GM21423 (cell line): ENCODE measurements around the gene GABRG3.

Experiments used
- ATAC-seq: cut with Tn5 transposase; IDR thresholded peaks from one replicate; pipeline ENCODE4 v1.9.1; 2021; ENCODE audit warnings: mild to moderate bottlenecking, moderate library complexity; ENCODE audit not compliant: unreplicated experiment

The GABRG3 gene

DNA sequence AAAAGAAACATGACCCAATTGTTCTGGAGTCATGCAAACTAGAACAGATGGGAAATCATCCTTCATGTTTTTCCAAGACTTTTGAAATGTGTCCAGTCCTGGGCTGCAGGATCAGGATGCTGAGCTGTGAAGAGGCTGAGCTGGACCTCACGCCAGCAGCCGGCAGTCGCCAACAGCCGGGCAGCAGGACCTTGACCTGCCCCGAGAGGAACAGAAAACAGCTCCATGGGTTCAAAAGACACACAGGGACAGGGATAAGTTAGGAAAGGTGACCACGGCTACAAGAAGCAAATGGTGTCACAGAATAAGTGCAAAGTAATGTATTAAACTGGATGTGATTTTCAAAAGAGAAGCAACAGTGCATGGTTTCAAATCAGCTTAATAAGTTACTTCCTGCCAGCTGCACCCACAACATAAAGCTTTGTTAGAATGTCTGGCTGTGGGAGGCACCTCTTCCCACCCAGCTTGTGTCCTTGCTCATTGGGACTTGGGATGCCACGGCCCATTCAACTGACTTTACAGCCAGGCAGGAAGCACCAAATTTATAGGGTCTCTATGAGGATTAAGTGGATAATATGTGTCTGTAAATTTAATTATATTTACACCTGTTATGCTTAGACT, 266.4 kb downstream of the GABRG3 start:
- no peak for ATAC-seq

DNA sequence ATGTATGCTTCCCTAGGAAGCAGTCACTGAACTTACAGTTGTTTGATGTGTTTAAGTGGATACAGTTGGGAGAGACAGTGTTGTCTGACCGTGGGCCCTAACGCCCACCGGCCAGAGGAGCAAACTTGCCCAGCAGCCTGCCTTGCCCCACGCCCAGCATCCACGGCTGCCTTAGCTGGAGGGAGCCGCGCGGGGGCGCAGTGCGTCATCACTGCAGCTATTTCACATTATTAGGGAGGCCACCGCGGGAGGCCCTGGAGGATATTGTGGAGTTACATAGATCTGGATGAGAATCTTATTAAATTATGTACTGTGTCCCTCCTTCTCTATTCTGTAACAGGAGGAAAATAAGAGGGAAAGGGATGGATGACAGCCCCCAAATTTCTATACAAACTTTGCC, 267.2 kb downstream of the GABRG3 start:
- ATAC-seq = no peak

DNA sequence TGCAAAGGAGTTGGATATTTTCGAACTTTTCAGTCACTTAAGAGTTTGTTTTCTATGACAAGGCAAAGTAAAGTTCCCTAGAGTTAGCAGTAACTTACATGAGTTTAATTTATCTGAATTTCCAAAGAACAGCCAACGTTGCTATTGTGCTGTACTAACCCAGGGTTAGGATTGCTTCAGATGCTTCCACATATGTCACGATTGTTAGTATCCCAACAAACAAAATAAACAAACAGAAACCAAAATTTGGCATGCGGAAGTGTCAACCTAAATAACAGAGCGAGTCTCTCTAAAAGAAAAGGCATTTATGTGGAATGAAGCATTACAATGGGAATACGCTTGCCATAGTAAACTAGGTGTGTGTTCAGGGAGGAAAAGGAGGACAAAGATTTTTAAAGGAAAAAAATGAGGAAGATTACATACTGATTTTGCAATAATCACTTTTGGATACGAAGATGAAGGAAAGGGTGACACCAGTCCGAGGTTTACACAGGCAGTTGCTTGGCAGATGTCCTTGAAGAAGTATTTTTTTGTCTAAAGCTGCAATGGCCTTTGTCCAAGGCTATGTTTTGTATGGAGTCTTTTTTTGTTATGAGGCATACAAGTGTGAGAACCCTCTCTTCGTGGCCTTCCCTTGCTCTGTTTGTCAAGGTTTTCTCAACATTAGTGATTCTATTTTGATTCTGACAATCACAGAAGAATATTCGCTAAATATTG, 267.9 kb downstream of the GABRG3 start:
- no peak for ATAC-seq

DNA sequence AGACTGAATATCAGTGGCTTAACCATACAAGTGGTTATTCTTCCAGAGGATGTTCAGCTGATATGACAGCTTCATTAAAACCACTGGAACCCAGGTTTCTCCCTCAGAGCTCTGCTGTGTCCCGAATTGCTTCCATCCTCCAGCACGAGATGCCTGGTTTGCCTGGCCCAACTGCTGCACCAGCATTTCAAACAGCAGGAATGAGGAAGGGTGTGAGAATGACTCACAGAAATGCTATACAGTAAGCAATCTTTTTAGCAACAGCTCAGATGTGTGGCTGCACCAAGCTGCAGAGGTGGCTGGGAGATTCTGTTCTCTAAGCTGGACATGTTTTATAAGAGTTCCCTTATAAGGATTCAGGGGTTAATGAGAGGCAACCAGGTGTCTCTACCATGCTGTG, 271.0 kb downstream of the GABRG3 start:
- no peak for ATAC-seq

DNA sequence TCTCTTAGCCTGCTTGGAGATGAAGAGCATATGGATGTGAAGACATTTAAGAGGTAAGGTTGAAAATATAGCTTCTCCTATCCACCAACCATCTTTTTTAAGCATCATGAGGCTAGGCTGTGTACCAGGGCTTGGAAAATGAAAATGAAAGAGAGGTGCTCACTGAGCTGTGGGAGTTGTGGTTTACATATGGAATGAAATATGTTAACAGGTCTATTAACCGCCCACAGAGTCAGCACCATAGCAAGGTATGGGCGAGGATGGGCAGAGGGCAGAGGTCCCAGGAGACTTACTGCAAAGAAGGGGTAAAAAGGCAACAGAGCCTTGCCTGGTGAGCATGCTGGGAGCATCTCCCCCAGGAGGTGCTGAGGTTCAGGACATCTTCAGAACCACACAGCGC, 273.1 kb downstream of the GABRG3 start:
- ATAC-seq = peak; percentile 77

DNA sequence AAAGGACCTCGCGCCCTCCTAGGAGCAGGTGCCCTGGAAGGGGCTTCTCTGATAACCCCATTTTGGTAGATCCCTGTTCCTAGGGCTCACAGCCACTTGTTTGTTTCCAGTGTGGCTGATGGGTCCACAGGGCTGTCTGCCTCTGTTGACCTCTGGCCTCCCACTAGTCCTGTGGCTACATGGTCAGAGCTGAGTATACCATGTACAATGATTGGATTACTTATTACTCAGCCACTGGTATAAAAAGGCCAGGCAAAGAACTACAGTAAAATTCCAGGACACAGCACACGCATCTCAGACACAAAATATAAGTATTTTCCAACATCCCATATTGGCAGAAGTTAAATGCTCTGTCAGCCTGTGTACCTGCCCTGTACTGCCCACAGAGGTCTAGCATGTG, 277.3 kb downstream of the GABRG3 start:
- no peak for ATAC-seq

DNA sequence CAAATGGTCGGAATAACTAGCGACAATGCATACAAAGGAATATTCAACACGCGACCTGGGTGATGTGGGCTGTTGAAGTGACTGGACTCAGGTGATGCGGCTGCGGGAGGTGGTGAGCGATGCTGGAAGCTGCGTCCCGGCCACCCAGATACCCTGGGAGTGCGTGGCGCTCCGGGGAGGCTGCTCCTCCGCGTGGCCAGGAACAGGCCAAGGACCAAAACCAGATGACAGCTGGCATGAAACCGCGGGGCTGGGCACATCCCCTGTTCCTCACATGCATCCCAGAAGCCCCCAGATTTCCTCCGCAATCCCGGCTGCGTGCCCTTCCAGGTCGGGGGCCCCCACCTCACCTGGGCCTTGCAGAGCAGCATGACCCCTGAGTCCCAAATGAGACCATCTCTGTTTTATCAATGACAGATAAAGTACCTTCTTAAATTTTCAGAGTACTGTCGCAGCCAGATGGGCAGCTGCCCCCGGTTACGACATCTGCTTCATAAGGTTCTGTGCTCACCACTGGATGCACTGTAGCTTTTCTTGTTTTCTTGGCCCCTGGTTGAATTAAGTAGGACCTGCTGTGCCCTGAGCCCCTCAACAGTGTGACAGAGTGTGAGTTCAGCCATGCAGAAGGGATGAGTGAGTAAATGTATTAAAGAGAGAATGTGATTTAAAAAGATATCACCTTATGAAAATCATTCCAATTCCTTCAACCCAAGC, 278.2 kb downstream of the GABRG3 start:
- no peak for ATAC-seq

DNA sequence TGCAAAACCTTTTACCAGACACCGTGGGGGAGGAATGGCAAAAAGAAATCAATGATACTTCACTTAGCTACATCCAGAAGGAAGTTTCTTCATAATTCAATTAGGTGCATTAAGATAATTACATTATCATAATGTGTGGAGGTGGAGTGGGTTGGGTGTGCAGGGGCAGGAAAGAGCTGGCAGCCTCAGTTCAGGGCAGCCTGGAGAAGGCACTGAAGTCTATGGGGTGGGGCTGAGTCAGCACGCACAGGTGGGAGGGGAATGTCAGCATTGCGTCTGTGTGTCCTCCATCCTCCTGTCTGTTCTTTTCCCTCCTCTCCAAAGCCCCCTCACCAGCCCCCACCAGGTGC, 278.8 kb downstream of the GABRG3 start:
- ATAC-seq = no peak

DNA sequence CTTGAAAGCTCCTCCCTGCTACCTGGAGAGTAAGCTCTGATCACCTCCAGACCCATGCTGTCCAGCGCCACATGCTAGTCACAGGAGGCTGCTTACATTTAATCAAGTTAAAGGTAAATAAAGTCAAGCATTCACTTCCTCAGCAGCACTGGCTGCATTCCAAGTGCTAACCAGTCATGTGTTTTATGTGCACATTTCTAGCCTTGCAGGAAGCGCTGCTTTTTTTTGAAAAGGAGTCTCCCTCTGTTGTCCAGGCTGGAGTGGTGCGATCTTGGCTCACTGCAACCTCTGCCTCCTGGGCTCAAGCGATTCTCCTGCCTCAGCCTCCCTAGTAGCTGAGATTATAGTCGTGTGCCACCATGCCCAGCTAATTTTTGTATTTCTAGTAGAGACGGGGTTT, 279.2 kb downstream of the GABRG3 start:
- no peak for ATAC-seq

DNA sequence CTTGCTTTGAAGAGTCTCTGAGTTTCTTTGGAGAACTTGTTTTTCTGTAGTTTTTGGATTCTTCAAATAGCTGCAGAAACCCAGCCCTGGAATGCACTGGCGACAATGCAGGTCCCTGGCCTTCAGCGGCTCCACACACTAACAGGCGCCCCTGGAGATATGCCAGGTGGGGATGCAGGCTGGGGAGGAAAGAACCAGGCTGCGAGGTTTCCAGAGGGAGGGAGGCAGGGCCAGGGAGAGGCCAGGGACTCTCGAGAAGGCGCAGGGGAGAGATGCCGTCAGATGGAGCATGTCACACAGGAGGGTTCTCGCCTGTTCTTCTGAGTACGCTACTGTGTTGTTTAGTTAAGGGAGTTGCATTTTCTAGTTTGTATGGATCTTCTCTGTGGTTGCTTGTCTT, 283.1 kb downstream of the GABRG3 start:
- no peak for ATAC-seq

DNA sequence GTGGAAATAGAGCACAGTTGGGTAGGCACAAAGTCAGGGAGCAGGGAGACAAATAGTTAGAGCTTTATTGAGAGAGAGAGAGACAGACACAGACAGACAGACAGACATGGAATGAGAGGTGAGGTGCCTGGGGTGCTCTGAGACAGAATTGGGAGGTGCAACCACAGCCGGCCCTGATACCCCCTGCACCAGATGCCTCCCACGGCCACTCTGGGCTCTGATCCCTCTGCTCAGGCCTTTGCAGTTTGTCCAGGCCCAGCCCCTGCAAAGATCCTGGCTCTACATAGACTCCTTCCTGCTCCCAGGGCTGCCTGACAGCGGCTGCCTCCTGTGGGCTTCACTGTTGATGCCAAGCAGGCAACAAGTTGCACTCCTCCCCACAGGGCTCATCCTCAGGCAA, 283.8 kb downstream of the GABRG3 start:
- ATAC-seq = no peak

DNA sequence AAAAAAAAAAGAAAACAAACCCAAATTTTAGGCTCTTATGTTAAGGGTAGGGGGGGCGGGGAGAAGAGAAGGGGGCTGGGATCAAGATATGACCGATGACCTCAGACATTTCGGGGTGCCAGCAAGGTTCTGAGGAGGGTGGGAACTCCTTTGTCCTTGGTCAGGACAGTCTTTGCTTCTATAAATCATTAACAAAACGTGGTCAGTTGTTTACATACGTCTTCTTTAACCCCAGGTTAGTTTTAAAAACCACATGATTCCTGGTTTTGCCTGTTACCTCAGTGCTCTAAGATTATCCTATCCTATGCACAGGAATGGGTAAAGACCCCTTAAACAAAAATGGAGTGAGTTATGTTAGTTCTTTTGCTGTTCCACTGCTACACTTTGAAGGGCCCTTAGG, 285.5 kb downstream of the GABRG3 start:
- no peak for ATAC-seq

DNA sequence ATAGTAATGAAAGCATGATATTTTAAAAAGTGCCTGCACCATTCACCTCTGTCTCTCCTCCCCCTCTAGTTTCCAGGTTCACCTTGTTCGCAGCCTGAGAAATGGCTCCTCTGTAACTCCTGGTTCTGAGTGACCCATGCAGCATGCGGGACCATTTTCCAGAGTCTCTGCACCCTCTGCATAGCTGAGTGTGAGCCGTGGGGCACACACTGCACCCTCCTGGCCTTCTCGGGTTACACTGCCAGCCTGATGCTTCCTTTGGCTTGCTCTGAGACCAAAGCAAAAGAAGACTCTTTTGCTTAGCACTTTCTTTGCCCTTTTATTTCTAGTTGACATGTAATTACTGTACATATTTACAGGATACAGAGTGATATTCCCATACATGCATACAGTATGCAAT, 287.3 kb downstream of the GABRG3 start:
- no peak for ATAC-seq

DNA sequence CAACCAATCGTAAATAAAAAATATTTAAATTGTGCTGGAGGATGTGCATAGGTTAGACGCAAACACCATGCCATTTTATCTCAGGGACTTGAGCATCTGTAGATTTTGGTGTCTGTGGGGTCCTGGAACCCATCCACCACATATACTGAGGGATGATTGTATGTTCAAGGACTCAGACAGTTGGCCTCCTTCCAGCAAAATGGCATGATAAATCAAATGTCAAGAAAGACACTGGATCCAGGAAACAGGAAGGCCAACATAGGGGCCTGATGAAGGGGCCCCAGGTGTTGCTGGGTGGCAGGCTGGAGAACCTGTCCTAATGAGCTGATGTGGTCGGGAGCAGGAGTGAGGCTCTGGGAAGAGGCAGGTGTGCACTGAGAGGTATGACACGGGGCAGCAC, 289.5 kb downstream of the GABRG3 start:
- ATAC-seq = no peak

DNA sequence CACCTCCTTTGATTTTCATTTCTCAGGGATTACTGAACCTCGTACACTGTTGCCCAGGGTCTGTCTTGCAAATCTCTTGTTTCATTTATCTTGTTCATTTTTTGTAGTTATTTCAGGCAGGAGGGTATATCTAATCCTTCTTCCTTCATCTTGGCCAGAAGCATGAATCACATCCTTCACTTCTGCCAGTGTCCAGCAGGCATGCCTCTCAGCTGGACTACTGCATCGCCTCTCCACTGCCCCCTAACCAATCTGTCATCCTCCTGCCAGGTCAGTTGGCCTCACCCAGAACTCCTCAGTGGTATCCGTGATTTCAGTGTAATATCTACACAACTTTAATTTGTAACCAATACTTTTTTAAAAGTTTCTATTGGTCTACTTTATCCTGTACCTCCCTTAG, 297.9 kb downstream of the GABRG3 start:
- no peak for ATAC-seq

DNA sequence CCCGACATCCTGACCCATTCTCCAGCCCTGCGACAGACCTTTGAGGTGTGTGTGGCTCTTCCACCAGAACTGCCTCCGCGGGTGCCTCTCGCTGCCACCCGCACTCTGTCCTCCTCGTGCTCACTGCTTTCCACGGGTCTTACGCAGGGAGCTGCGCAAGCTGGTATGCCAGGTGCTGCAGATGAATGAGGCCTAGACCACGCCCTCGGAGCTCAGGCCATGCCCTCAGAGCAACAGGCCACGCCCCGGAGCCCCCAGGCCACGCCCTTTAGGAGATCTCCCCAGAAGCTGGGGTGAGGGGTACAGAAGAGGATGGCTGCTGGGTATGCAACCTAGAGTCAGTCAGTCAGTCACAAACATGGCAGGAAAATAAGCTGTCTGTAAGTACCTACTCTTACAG, 300.3 kb downstream of the GABRG3 start:
- no peak for ATAC-seq

DNA sequence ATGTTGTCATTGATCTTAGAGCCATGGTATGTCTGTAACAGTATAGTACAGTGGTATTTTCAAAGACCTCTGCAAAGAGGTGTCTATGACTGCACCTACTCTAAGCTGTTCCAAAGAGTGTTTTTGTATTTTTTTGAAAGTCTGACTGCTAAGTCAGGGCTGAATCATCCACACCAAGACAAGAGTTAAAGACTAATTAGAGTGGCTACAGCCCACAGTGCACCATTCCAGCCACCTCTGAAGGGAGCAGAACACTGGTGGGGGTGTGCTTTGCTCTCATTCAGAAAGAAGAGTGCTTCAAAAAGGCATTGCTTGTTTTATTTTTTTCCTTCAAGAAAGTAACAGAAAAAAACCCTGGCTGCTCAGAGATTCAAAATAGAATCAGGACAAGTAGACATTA, 301.4 kb downstream of the GABRG3 start:
- no peak for ATAC-seq

DNA sequence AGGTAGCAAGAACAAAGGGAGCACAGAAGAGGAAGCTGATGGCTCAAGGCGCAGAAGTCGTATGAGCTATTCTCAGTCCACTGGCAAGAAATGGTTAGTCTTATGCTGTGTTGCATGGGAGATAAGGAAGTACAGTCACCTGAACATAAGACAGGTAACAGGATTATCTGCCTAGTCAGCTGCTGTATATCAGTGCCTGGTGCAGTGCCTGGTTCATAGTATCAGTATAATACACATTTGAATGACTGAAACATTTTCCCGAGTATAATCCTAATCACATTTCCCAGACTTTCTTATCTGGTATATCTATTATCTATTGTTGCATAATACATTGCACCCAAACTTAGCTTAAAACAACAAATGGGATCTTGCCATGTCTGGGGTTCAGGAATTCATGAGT, 302.5 kb downstream of the GABRG3 start:
- ATAC-seq = no peak

DNA sequence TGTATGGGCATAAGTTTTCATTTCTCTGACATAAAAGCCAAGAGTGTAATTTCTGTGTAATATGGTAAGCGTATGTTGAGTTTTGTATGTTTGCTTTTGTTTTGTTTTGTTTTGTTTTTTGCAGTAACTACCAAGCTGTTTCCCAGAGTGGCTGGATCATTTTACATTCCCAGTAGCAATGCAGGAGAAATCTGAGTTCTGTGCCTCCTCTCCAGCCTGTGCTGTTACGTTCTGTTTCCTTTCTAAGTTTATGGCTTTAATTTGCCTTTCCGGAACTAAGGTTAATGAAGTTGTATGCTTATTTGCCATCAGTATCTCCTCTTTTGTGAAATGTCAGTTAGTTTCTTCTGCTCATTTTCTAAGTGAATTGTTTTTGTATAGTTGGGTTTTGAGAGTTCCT, 307.8 kb downstream of the GABRG3 start:
- ATAC-seq = no peak

DNA sequence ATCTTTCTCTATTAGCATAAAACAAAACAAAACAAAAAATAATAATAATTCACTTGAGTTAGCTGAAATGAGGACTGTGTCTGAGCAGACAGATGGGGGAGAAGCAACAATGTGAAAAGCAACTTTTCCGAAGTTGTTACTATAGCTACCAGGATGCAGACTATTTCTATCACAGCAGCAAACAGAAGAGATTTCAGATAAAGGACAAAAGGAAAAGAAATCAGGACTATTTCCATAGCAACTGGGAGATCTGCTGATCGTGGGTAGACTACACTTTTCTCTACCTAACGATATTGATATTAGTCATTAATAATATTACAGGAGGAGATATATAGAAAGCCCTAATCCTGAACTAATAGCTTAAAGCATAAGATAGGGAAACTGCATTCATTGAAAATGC, 321.7 kb downstream of the GABRG3 start:
- ATAC-seq = no peak

DNA sequence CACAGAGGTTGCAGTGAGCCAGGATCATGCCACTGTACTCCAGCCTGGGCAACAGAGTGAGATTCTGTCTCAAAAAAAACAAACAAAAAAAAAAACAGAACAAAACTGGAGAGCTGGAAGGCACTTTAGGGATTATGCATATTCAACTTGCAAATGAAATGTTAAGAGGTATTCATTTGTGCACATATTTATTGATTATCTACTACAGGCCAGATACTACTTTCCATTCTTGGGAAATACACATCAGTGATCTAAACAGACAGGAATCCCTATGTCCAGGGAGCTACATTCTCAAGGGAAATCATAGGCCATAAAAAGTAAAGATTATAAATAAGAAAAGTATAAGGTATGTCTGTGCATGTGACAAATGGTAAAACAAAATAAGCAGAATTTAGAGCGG, 322.6 kb downstream of the GABRG3 start:
- no peak for ATAC-seq

DNA sequence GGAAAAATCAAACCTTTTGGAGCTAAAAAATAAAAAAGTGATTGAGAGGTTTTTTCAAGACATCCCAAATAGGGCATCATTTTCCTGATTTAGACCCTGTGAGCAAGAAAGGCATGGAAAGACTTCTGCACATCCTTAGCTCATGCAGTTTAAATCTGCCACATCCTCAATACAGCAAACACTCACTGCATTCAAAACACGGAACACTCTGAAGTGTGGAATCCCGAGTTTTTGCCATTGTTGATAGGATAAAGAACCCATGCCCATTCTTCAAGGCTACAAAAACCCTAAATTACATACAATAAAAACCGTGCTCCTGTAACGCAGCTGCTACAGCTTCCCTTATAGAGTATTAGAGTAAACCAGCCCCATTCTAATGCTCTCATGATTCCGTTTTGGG, 346.8 kb downstream of the GABRG3 start:
- ATAC-seq = no peak
